K562 (cell line): Measurements from ENCODE around the gene NUDT5. TPM values are rescaled to one million over a fixed set of nuclear protein-coding genes. Genes with fewer than 3 reads are reported as not detected.

Source experiments
- ATAC-seq: fragments of 200-7000 bp; cut with Tn5 transposase; 3 replicates; pipeline ENCODE4 v1.9.1; 2020; ENCODE audit warnings: moderate library complexity
- BruUV-seq: library from RNA; stranded (reverse); fragments of 400-500 nt; replicated peaks from 2 replicates; lab custom pipeline; 2021; lab: Mats Ljungman, UMichigan
- CTCF ChIA-PET: fragments of 300-600 bp; formaldehyde crosslinking; extraction: SDS; loops from one replicate; lab custom pipeline; 2021; ENCODE audit warnings: low intra/inter-chr PET ratio; lab: Yijun Ruan, JAX
- POLR2A ChIA-PET: fragments of 300-600, 350-650 bp; sonication (Branson Sonifier 250); formaldehyde crosslinking; extraction: SDS; loops from one replicate; lab custom pipeline; 2021; ENCODE audit warnings: antibody characterized with exemption, inconsistent platforms; lab: Yijun Ruan, JAX
- DNase-seq, 4 experiments: peaks; one replicate each; pipeline versions ENCODE4 v3.0.0 to v3.0.0-alpha.2; 2011 to 2018; ENCODE audit warnings: low spot score in 3 of 4, mixed read lengths in 3 of 4; ENCODE audit errors: extremely low read depth in 1 of 4
- FAIRE-seq: peaks from 2 replicates; lab custom pipeline; 2011; peaks lifted over from hg19 to GRCh38; lab: Jason Lieb, UNC
- H2AFZ ChIP-seq: 2 replicates; pipeline ENCODE4 v1.6.0; 2011; ENCODE audit warnings: low read depth, low read length, control low read depth, inconsistent platforms
- H3K27ac ChIP-seq: fragments of 200-600 bp; 3 replicates; pipeline ENCODE4 v1.8.0; 2011; ENCODE audit warnings: low read depth, mild to moderate bottlenecking, control low read depth, inconsistent platforms, low read length, moderate library complexity, mixed read lengths; ENCODE audit errors: extremely low read depth
- H3K27me3 ChIP-seq, 2 experiments: fragments of 300-600 bp in 1 of 2; 2 replicates in 1 of 2; 3 replicates in 1 of 2; pipeline versions ENCODE4 v1.6.0 to v1.8.0; 2011; ENCODE audit warnings: inconsistent platforms in 2 of 2, low read length in 2 of 2, mild to moderate bottlenecking in 1 of 2, mixed read lengths in 1 of 2, moderate library complexity in 1 of 2; ENCODE audit not compliant: control insufficient read depth in 2 of 2, insufficient read depth in 2 of 2
- H3K36me3 ChIP-seq: fragments of 300-600 bp; 3 replicates; pipeline ENCODE4 v1.8.0; 2011; ENCODE audit warnings: mild to moderate bottlenecking, low read length, inconsistent platforms; ENCODE audit not compliant: control insufficient read depth, insufficient read depth
- H3K4me1 ChIP-seq, 2 experiments: fragments of 200-600 bp in 1 of 2; replicated peaks in 1 of 2; 2 replicates in 1 of 2; 3 replicates in 1 of 2; pipeline versions ENCODE4 v1.5.1 to v1.8.0; 2011; ENCODE audit warnings: inconsistent platforms in 2 of 2, low read length in 2 of 2, mild to moderate bottlenecking in 1 of 2, mixed read lengths in 1 of 2, moderate library complexity in 1 of 2; ENCODE audit not compliant: control insufficient read depth in 2 of 2, insufficient read depth in 2 of 2
- H3K4me2 ChIP-seq: 2 replicates; pipeline ENCODE4 v1.6.1; 2011; ENCODE audit warnings: low read length, control low read depth, inconsistent platforms, mixed read lengths; ENCODE audit not compliant: insufficient read depth
- H3K4me3 ChIP-seq: fragments of 200-600 bp; sonication (generic), shearing (Covaris generic); 2 replicates; pipeline ENCODE4 v1.5.1; 2016; ENCODE audit warnings: control low read depth, inconsistent platforms
- H3K79me2 ChIP-seq: fragments of 200-600 bp; 3 replicates; pipeline ENCODE4 v1.8.0; 2011; ENCODE audit warnings: low read length, inconsistent platforms; ENCODE audit not compliant: control insufficient read depth, insufficient read depth
- H3K9ac ChIP-seq, 2 experiments: 2 replicates each; pipeline versions ENCODE4 v1.6.0 to v1.6.1; 2011; ENCODE audit warnings: low read depth in 2 of 2, low read length in 2 of 2, control low read depth in 1 of 2, inconsistent platforms in 1 of 2, mild to moderate bottlenecking in 1 of 2, mixed read lengths in 1 of 2; ENCODE audit not compliant: insufficient read depth in 1 of 2
- H3K9me1 ChIP-seq: one replicate; pipeline ENCODE4 v1.6.0; 2011; ENCODE audit warnings: inconsistent platforms, mild to moderate bottlenecking, low read length, moderate library complexity; ENCODE audit not compliant: control insufficient read depth, insufficient read depth
- H3K9me3 ChIP-seq: replicated peaks from 2 replicates; pipeline ENCODE4 v1.5.1; 2011; ENCODE audit warnings: low read depth, low read length, inconsistent platforms; ENCODE audit not compliant: control insufficient read depth, insufficient read depth
- H4K20me1 ChIP-seq: replicated peaks from 2 replicates; pipeline ENCODE4 v1.6.1; 2011; ENCODE audit warnings: low read length, inconsistent platforms, mixed read lengths; ENCODE audit not compliant: control insufficient read depth, insufficient read depth
- RBM25 ChIP-seq: fragments of 200-400 bp; formaldehyde crosslinking; IDR thresholded peaks from 2 replicates; pipeline ENCODE4 v1.6.1; 2018; ENCODE audit warnings: low read length, low read depth, moderate library complexity; ENCODE audit not compliant: severe bottlenecking
- SNIP1 ChIP-seq: fragments of 450-650 bp; IDR thresholded peaks from 2 replicates; pipeline ENCODE4 v1.7.1; 2017; ENCODE audit warnings: low read depth, mild to moderate bottlenecking
- ZC3H8 ChIP-seq: fragments of 450-650 bp; IDR thresholded peaks from 2 replicates; pipeline ENCODE4 v1.6.1; 2017
- ZKSCAN1 ChIP-seq: fragments of 150-350 bp; IDR thresholded peaks from 2 replicates; pipeline ENCODE4 v1.6.1; 2016; ENCODE audit warnings: low read depth, low read length
- ZNF212 ChIP-seq: fragments of 450-650 bp; formaldehyde crosslinking; IDR thresholded peaks from 2 replicates; pipeline ENCODE4 v1.4.0; 2020; ENCODE audit warnings: mild to moderate bottlenecking
- ZNF584 ChIP-seq: fragments of 200-800 bp; sonication (Bioruptor generic); IDR thresholded peaks from 2 replicates; pipeline ENCODE4 v1.6.1; 2016; ENCODE audit warnings: low read depth, mild to moderate bottlenecking, missing genetic modification characterization, missing compliant biosample characterization
- WGBS: fragments of 100-300 bp; shearing (Covaris generic); methylation state at CpG from one replicate; pipeline ENCODE4 v1.1.6; 2016; ENCODE audit warnings: low coverage, mixed read lengths; ENCODE audit not compliant: insufficient coverage; ENCODE audit errors: missing lambda C conversion rate; 5-methylcytosine and 5-hydroxymethylcytosine counted together
- in situ Hi-C: fragments of 300-500 bp; cut with MboI; formaldehyde crosslinking; loops from 4 replicates; pipeline ENCODE4 v1.15.0; 2018; ENCODE audit warnings: inconsistent platforms, mixed read lengths
- intact Hi-C: fragments of 100-400 bp; cut with micrococcal nuclease; formaldehyde crosslinking; loops from 2 replicates; pipeline ENCODE4 v1.14.2; 2022
- polyA plus RNA-seq, 8 experiments: library from polyadenylated mRNA; depleted of rRNA in 4 of 8; stranded (reverse) in 5 of 8; unstranded in 3 of 8; fragments of >200 nt; fragmentation: Nextera tagmentation in 2 of 8; fragmentation: Illumina TruSeq in 1 of 8; extraction: Ambion mirVana in 2 of 8; extraction: Trizol in 1 of 8; gene quantifications; 2 replicates each; pipeline versions ENCODE4 v1.2.1 to v1.2.3, GENCODE V29; 2011 to 2014; ENCODE audit warnings: inconsistent platforms in 1 of 8, missing spikeins in 1 of 8
- total RNA-seq, 7 experiments: library from RNA; depleted of rRNA in 6 of 7; stranded (reverse); fragments of >200 nt in 6 of 7; fragmentation: Illumina TruSeq in 2 of 7; extraction: Trizol in 2 of 7; gene quantifications; 2 replicates each; pipeline versions ENCODE4 v1.2.1 to v1.2.3, GENCODE V29; 2011 to 2021; ENCODE audit warnings: low replicate concordance in 1 of 7

Gene NUDT5
- total and polyA plus RNA-seq, 9 of the 15 experiments (the other 6 are each of a cell fraction or from before 2014, with no cell fraction given), result 87.7 to 422 (median 186) TPM

DNA sequence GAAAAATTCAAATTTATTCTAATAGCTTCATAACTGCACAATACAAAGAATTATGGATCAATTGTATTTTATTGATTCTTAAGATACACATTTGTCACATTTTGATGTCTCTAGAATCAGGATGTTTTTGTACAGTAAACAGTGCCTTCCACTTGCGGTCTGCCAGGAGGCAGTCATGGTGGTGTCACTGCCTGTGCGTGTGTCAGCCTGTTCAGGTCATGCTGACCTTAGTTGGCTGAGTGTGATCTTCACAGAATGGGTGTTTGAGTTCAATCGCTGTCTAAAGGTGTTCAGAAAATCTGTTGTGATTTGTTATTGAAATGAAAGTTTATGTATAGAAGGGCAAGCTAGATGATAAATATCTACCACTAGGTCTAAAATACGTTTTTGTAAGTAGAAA, 45.5 kb downstream of the NUDT5 start:
- no peaks in the 10 kb centered on the region for H3K9me1 ChIP-seq
- ChIA-PET POLR2A (interaction anchor here (0.9 to 1.1 kb wide), 2 partner anchors 10 to 17 kb away, joined by 3 read pairs; no protein-coding TSS in a partner anchor), CTCF (interaction anchor here (0.7 kb wide), 1 partner anchor 58 kb away, joined by 3 read pairs; no protein-coding TSS in a partner anchor)
- FAIRE-seq (no peak), ATAC-seq (no peak), DNase-seq (no peak)
- no peaks in the 10 kb centered on the region; the same call in 1 of the 2 replicates for H3K9me3 ChIP-seq
- H3K79me2 ChIP-seq, result no peaks in the 10 kb centered on the region
- in situ Hi-C loops, result no loop called here
- no peaks in the 10 kb centered on the region for H3K4me1 ChIP-seq
- H3K36me3 ChIP-seq, result peaks cover 12% of the 10 kb centered on the region; the same call in 1 of the 3 replicates
- no peak overlapping the region for H3K4me2 ChIP-seq
- TF ChIP-seq SNIP1 (no peak), ZNF584 (CRISPR knock-in tag) (no peak), RBM25 (no peak), ZKSCAN1 (no peak), ZNF212 (CRISPR knock-in tag) (no peak)
- intact Hi-C loops, result no loop called here
- no peak overlapping the region for H3K27ac ChIP-seq
- 48% methylated on average over 4 of the region's 4 CpGs for WGBS
- BruUV-seq, result no TSS peak
- H3K9ac ChIP-seq, result no peak overlapping the region
- no peaks in the 10 kb centered on the region for H4K20me1 ChIP-seq
- H3K4me3 ChIP-seq, result no peak overlapping the region
- H3K27me3 ChIP-seq, result no peaks in the 10 kb centered on the region
- H2AFZ ChIP-seq, result no peak overlapping the region

DNA sequence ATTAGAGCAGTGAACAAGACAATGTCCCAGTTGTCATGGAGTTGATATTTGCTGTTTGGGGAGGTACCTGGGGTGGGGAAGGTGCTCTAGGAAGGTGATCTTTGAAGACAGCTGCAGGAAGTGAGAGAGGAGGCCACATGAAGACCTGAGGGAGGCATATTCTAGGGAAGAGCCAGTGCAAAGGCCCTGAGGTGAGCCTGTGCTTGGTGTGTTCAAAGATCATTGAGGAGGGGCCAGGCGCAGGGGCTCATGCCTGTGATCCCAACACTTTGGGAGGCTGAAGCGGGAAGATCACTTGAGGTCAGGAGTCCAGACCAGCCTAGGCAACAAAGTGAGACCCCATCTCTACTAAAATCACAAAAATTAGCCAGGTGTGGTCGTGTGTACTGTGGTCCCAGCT, 51.2 kb downstream of the NUDT5 start:
- DNase-seq, result no peak
- BruUV-seq, result no TSS peak
- Histone ChIP-seq H3K79me2 (no peaks in the 10 kb centered on the region), H3K4me2 (no peak overlapping the region), H3K9ac (no peak overlapping the region), H2AFZ (no peak overlapping the region), H3K4me1 (no peaks in the 10 kb centered on the region), H3K27me3 (no peaks in the 10 kb centered on the region), H4K20me1 (no peaks in the 10 kb centered on the region), H3K9me3 (no peaks in the 10 kb centered on the region), H3K4me3 (no peak overlapping the region), H3K36me3 (peaks cover 8% of the 10 kb centered on the region; the same call in 1 of the 3 replicates), H3K27ac (no peak overlapping the region), H3K9me1 (no peaks in the 10 kb centered on the region)
- in situ Hi-C loops (no loop called here), intact Hi-C loops (no loop called here)
- 55% methylated on average over 3 of the region's 3 CpGs for WGBS
- no peak for ATAC-seq
- POLR2A ChIA-PET, result no interaction called here
- no peak for FAIRE-seq
- TF ChIP-seq ZC3H8, result no peak
- peak; percentile 48 for TF ChIP-seq RBM25
- CTCF ChIA-PET, result no interaction called here
